Measurements from ENCODE around the gene CA5A.

The CA5A gene

DNA sequence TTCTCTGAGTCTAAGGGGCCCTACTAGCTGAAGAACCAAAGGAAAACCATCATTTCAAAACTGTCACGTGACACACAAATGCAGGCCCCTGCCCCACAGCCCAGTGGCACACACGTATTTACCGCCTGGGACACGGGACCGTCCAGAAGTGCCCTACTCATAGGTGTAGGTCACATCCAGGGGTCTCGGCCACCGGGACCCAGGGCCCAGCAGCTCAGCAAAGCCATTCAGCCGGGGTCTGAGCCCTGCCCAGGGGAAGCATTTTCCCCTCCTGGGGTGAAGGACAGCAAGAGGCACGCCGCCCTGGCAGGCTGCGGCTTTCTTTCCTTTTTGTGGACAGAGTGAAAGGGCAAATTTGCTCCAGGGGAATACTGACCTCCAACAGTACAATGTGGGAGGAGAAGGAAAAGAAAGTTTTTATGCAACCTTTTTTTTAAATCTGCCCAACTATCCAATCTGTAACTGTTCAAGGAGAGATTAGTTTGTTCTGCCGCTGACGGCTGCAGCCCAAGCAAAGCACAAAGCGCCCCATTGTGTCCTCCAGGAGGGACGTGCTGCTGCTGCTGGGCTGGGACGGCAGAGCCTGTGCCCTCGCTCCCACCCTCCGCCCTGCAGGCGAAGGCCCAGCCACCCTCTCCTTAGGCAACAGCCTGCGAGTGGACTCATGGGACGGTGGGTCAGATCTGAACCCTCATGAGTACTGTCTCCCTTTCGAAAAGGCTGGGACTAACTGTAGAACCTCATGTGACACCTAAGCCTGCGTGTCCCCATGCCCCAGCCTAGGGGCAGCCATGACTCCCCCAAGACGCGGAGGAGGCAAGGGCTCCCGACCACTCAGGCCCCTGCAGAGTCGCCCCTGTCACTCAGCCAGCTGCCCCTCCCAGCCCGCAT is 88.3 kb downstream of the CA5A start:
- no peak for DNase-seq

DNA sequence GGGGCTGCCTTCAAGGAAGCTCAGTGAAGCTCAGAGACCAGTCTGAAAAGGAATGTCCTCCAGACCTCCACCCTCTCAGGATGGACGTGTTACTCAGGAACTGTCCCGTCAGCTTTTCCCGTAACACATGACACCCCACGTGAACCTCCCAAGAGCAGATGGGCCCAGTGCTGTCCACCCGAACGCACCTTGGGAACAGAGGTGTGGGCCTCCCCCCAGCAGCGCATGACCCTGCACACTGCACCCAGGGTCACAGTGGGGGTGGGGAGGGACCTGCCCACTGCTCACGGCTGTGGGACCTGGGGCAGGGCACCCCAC is 88.9 kb downstream of the CA5A start:
- DNase-seq = no peak

- DNase-seq = no peak
Measured at GRCh38 chr16:87846705-87847466, 89.4 kb downstream of the CA5A start.

GRCh38 chr16:87845807-87846619 is 90.3 kb downstream of the CA5A start:
- no peak for DNase-seq

GRCh38 chr16:87845213-87845612 is 91.1 kb downstream of the CA5A start:
- no peak for DNase-seq

- no peak for DNase-seq
Measured at GRCh38 chr16:87844809-87845208, 91.5 kb downstream of the CA5A start.

GRCh38 chr16:87844120-87844733 is 92.1 kb downstream of the CA5A start:
- no peak for DNase-seq

DNA sequence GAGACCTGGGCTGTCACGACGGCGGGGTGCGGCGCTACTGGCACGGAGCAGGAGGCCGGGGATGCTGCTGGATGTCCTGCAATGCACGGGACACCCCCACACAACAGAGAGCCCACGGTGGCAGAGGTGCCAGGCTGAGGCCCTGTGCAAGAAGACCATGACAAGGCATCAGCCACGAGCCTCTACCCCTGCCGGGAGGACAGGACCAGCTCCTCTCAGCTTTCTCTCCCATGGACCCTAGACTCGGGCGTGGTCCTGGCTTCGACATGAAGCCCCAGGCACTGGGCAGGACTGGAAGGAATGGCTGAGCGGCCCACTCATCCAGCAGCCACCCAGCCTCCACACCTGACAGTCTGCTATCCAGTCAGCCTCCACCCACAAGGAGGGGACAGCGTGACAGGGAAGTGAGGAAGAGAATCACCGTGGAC is 92.6 kb downstream of the CA5A start:
- no peak for DNase-seq

DNA sequence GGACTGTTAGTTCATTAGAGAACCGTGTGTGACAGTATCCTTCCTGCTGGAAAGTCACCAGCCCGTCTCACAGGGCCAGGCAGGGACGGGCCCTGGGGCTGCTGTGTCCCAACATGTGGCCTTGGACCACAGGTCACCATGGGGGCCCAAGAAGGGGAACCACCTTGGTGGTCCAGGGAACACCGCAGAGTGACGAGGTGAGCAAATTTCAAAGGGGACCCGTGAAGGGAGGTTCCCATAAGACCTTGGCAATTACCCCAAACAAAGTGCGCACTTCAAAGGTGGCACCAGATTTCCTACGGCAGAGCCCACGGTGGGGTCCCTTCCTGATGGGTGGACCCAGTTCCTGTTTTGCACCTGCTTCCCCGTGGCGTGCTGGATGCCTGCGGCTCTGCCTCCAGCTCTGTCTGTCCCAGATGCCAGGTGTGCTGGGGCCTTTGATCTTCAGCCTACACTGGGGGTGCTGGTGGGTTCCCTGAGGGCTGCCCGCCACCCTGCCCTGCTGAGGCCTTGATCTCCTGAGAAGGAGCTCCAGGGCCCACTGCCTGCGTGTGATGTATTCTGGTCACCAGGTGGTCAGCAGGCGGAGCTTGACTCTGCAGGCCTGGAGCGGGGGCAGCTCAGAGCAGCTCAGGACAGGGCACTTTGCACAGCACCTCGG is 94.0 kb downstream of the CA5A start:
- no peak for DNase-seq

GRCh38 chr16:87841340-87842208 is 94.8 kb downstream of the CA5A start:
- no peak for DNase-seq

- no peak for DNase-seq
Measured at GRCh38 chr16:87840271-87840978, 95.9 kb downstream of the CA5A start.

GRCh38 chr16:87839542-87840270 is 96.6 kb downstream of the CA5A start:
- no peak for DNase-seq

DNA sequence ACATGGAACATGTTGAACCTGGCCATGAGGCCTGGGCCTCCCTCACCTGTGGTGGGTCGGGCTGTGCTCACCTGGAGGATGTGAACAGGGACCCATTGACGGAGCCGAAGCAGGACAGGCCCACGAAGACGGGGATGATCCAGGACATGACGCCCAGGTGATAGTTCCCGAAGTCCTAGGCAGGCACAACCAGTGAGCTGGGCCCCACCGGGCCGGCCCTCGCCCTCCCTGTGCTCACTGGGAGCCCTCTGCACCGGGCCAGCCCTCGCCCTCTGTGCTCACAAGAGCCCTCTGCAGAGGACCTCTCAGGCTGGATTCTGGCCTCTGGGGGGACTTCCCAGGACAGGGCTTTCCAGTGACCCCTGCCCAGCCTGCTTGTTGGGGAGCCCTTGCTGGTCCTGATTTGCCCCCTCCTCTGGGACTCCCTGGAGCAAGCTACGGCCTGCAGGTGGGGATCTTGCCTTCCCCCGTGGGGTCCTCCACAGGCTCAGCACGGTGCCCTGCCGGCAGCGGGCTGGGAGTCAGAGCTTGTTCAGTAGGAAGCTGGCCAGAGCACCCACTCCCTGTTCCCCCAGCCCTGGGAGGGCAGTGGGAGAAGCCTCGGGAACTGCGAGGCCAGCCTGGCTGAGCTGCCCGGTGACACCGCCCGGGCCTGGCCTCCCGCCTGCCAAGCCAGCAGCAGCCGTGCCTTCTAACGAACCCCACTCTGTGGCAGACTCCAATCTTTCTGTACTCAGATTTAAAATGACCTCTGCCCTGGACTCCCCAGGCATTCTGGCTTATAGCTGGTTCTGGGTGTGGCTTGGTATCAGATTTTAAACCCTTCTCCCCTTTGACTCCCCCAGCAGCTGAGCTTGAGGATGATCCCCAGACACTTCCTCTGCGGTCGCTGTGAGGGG is 97.4 kb downstream of the CA5A start:
- no peak for DNase-seq

All from GOT3 (cell line).